ENCODE measurements around the gene CARMIL1.

Gene CARMIL1

GRCh38 chr6:25309886-25310285 is 30.7 kb downstream of the CARMIL1 start:
- H3K36me3 ChIP-seq (ENCODE audit: control insufficient read depth, insufficient read depth, low read length) = no peaks in the 10 kb centered on the region
- no peak overlapping the region for H3K4me2 ChIP-seq (ENCODE audit: low read length)
- TF ChIP-seq CTCF (IDR thresholded peaks at IDR 0.05) = no peak
- no peaks in the 10 kb centered on the region for H3K27me3 ChIP-seq (ENCODE audit: control insufficient read depth, insufficient read depth, low read length)
- H3K4me3 ChIP-seq (ENCODE audit: low read depth, low read length) = no peak overlapping the region
- H3K79me2 ChIP-seq = peaks cover 9% of the 10 kb centered on the region
- H3K9ac ChIP-seq = no peak overlapping the region
- H3K4me1 ChIP-seq = no peaks in the 10 kb centered on the region
- no peak overlapping the region for H2AFZ ChIP-seq
- H3K9me3 ChIP-seq (ENCODE audit: control insufficient read depth, low read length) = no peaks in the 10 kb centered on the region
- no peak overlapping the region for H3K27ac ChIP-seq

GRCh38 chr6:25311331-25311840 is 32.2 kb downstream of the CARMIL1 start:
- no peak overlapping the region for H3K27ac ChIP-seq
- H3K9me3 ChIP-seq (ENCODE audit: control insufficient read depth, low read length) = no peaks in the 10 kb centered on the region
- peaks cover 4% of the 10 kb centered on the region for H3K79me2 ChIP-seq
- no peaks in the 10 kb centered on the region for H3K27me3 ChIP-seq (ENCODE audit: control insufficient read depth, insufficient read depth, low read length)
- H2AFZ ChIP-seq = no peak overlapping the region
- H3K36me3 ChIP-seq (ENCODE audit: control insufficient read depth, insufficient read depth, low read length) = no peaks in the 10 kb centered on the region
- no peak overlapping the region for H3K4me3 ChIP-seq (ENCODE audit: low read depth, low read length)
- TF ChIP-seq CTCF (IDR thresholded peaks at IDR 0.05) = no peak
- no peak overlapping the region for H3K9ac ChIP-seq
- no peak overlapping the region for H3K4me2 ChIP-seq (ENCODE audit: low read length)
- no peaks in the 10 kb centered on the region for H3K4me1 ChIP-seq

- Histone ChIP-seq H3K4me2 (ENCODE audit: low read length) (no peak overlapping the region), H3K36me3 (ENCODE audit: control insufficient read depth, insufficient read depth, low read length) (no peaks in the 10 kb centered on the region), H3K27ac (no peak overlapping the region), H2AFZ (no peak overlapping the region), H3K27me3 (ENCODE audit: control insufficient read depth, insufficient read depth, low read length) (no peaks in the 10 kb centered on the region), H3K79me2 (peaks cover 3% of the 10 kb centered on the region), H3K4me3 (ENCODE audit: low read depth, low read length) (no peak overlapping the region), H3K4me1 (no peaks in the 10 kb centered on the region), H3K9ac (no peak overlapping the region), H3K9me3 (ENCODE audit: control insufficient read depth, low read length) (no peaks in the 10 kb centered on the region)
- no peak for TF ChIP-seq CTCF (IDR thresholded peaks at IDR 0.05)
Measured at GRCh38 chr6:25312034-25312620, 33.0 kb downstream of the CARMIL1 start.

- Histone ChIP-seq H3K4me3 (ENCODE audit: low read depth, low read length) (no peak overlapping the region), H3K27me3 (ENCODE audit: control insufficient read depth, insufficient read depth, low read length) (no peaks in the 10 kb centered on the region), H2AFZ (no peak overlapping the region), H3K4me1 (no peaks in the 10 kb centered on the region), H3K79me2 (peaks cover 4% of the 10 kb centered on the region), H3K4me2 (ENCODE audit: low read length) (no peak overlapping the region), H3K9me3 (ENCODE audit: control insufficient read depth, low read length) (no peaks in the 10 kb centered on the region), H3K9ac (no peak overlapping the region), H3K27ac (no peak overlapping the region), H3K36me3 (ENCODE audit: control insufficient read depth, insufficient read depth, low read length) (no peaks in the 10 kb centered on the region)
- no peak for TF ChIP-seq CTCF (IDR thresholded peaks at IDR 0.05)
Measured at GRCh38 chr6:25312703-25313102, 33.5 kb downstream of the CARMIL1 start.
